ENCODE data around the gene DTD1.

Gene DTD1

DNA sequence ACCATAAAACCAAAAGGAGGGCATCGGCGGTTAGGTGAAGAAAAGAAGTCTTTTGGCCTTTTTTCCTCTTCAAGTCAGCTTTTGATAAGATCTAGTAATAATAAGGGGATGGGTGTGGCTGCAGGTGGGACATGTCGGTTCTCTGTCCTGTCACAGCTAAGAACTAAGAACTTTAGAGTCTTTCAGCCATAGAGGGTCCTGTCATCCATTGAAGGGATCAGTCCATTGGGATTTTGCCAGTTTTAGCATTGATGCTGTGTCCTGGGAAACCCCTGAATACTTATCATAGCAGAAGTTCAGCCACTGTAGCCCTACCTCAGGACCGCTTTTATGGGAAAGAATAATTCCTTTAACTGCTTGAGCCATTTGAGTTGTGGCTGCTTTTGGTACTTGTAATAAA lies 207.5 kb downstream of the DTD1 start:
- DNase-seq (ENCODE audit: low spot score): no peak

DNA sequence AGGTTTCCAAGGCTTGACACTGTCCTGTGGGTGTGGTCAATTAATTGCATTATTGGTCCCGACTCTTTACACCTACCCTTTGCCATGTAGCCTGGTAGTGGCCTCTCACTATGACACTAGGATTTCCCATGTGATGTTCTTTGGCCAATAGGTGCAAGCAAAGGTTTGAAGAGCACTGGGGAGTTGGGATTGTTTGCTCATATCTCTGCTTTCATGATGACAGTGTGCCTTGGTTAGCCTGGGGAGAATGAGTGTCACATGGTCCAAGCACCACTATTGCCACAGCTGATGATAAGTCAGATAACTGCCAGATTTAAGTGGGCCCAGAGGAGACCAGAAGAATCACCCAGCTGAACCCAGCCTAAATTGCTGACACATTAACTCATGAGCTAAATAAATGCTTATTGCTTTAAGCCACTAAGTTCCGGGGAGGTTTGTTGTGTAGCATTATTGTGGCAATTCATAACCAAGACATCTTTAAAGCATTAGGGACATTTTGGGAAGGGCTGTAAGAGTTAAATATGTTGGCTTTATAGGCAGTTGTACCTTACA lies 208.5 kb downstream of the DTD1 start:
- no peak for DNase-seq (ENCODE audit: low spot score)

DNA sequence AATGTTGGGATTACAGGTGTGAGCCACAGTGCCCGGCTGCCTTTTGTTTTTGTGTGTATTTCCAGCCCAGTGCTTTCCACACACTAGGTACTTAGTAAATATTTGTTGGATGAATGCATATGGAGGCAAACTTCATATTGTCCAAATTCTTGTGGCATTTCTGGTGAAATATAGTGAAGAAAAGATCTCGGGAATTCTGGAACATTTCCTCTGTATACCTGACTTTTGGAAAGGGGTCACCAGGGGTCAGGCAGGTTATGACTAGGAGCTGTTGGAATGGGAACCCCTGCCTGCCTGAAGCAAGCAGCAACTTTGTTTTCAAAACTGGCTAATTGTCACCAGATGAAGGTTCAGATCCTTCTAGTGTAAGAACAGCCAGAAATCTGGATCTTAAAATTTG lies 213.7 kb downstream of the DTD1 start:
- no peak for DNase-seq (ENCODE audit: low spot score)

DNA sequence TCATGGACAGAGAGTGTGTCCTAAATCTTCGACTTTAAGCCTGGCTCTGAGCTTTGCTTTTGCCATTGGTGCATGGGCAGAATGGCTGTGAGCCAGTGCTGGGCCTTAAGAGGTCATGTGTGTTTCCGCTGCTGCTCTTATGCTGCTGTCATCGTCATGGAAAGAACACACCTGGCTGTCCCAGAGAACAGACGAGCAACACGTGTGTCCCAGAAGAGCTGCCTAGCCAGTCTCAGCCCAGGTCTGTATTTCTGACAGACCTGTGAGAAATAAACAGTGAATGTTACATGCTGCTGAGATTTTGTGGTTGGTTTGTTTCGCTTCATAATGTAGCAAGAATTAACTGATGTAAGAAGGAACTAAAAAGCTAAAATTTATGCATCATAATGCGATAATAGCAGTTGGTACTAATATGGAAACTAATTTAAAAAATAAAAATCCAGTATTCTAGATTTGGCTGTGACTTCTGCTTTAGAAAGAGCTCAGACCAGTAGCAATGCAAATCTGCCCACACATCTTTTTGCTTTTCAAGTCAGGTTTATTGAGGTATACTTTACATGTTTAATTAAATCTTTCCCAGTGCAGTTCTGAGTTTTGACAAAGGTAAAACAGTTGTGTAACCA lies 214.3 kb downstream of the DTD1 start:
- no peak for DNase-seq (ENCODE audit: low spot score)

DNA sequence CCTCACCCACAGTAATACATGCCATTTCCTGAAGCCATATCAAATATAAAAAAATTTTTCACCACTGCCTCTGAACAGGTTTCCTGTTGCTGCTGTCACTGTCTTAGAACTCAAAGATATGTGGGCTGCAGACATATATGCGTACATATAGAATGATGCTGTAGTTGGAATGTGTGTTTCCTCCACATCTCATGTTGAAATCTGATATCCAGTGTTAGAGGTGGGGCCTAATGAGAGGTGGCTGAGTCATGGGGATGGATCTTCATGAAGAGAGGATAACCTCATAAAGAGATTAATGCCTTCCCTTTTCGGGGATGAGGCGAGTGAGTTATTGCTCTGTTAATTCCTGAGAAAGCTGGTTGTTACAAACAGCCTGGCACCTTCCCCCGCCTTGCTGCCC lies 218.0 kb downstream of the DTD1 start:
- DNase-seq (ENCODE audit: low spot score): no peak

DNA sequence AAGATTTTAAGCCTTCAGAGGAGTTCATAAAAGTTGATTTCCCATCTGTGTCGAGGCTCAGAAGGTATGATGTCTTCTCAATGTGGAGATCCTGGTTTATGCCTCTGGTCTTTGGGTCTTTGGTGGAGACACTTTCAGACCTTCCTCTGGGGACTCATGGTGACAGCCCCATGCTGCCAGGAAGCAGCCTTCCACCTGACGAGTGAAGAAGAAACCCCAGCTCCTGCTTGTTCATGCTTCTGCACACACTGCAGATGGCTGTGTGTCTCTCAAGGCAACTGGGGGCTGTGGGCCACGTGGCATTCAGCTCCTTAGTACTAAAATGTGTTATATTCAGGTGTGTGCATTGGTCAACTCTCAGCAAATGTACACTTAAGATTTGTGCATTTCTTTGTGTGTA lies 220.9 kb downstream of the DTD1 start:
- no peak for DNase-seq (ENCODE audit: low spot score)

DNA sequence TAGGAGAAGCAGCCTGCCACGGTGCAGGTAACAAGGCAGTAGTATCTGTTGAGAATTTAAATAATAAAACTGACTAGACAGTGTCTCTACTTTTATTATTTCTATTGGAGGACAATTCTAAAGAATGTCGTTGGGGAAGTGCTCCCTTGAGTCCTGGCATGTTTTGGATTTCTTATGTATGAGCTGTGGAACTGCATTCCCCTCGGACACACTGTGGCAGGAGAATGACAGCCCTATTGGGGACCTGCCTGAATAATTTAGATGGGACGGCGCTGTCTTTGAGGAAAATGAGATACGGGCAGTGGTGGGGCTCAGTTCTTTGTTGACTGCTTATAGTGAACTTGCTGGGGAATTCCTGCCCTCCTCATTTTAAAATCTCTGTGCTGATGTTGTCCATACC lies 223.3 kb downstream of the DTD1 start:
- DNase-seq (ENCODE audit: low spot score): no peak

DNA sequence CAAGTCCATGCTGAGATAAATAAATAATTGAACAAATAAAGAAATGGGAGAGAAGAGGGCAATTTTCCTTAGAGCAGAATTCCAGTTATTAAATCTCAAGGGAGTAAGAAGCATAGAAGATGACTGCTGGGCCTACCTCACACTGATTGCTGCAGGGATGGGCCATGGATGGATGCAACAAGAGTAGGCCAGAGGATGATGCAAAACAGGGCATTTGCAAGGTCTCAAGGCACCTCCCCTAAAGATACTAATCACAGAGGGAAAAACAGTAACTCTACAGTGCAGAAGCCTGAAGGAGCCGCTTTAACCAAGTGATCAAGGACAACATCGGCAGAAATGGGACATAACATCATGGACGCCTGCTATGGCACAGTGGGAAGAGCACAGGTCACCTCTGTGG lies 224.1 kb downstream of the DTD1 start:
- no peak for DNase-seq (ENCODE audit: low spot score)

DNA sequence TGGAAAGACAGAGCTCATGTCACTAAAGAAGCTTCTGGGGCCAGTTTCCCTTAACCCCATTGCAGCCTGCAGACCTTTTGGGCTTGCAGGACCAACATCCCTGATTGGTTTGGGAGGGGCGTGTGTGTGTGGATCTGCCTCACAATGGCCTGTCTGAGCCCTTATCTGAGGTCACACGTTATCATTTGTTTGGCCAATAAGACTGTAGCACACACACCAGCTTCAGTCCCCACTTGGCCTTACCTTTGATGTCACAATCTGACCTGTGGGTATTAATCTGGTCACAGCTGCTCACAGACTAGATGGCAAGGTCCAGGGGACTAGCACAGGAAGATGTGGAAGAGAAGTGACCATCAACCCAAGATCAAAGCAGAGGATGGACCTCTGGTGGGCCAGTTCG lies 225.6 kb downstream of the DTD1 start, which contains the start of gene SCP2D1:
TSS of gene SCP2D1 (plus strand) at position 301 of the 400 bp plus-strand sequence. CDS start at position 334, 33 bp downstream.
- DNase-seq (ENCODE audit: low spot score): no peak

DNA sequence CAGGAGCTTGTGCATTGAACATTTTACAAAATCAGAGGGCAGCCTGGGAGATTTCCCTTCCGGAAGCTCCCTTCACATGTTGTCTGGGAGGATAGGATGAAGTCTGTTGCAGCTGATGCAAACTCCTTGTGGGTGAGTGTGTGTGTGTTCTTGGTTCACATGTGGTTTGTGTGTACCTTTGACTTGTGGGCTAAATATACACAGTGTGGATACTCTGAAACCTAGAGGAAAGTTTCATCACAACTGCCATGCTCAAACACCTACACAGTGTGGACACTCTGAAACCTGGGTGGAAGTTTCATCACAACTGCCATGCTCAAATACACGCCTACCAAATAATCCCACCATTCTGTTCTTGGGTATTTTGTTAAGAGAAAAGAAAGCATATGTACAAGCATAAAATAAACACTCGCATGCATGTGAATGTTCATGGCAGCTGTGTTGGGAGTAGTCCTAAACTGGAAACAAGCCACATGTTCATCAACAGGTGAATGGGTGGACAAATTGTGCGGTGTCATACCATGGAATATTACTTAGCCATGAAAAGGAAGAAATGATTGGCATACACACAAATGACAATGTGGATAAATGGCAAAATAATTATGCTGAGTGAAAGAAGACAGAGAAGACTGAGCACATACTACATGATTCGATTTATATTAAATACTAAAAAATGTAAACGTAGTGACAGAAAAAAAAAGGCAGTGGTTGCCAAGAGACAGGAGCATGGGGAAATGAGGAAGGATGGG lies 227.5 kb downstream of the DTD1 start:
- no peak for DNase-seq (ENCODE audit: low spot score)
